UCSD-AML1 (cell line): ENCODE measurements around the gene TRIM65.

ENCODE experiments used
- DNase-seq: peaks from one replicate; lab custom pipeline; 2025; ENCODE audit not compliant: unreplicated experiment; lab: John Stamatoyannopoulos, UW

TRIM65 gene

GRCh38 chr17:75839942-75840798 lies 56.6 kb downstream of the TRIM65 start:
- no peak for DNase-seq
